ENCODE data around the gene CARMIL1. TPM values are rescaled to one million over a fixed set of nuclear protein-coding genes. Genes with fewer than 3 reads are reported as not detected.

The CARMIL1 gene
- polyA plus RNA-seq, 1 of the 3 experiments (the other 2 are of a cell fraction) = 1.7 TPM

GRCh38 chr6:25487012-25487411, 207.8 kb downstream of the CARMIL1 start:
- POLR2A ChIA-PET = interaction anchor here (2.2 kb wide), 1 partner anchor 208 kb away, joined by 7 read pairs; the partner anchor contains the start of gene CARMIL1
- no peak overlapping the region for H3K4me3 ChIP-seq (ENCODE audit: low read depth in 2 of 2, low read length in 1 of 2)
- TF ChIP-seq CTCF (IDR thresholded peaks at IDR 0.05) = no peak
- TF ChIP-seq REST (IDR thresholded peaks at IDR 0.05; ENCODE audit: low read depth, low read length) = no peak
- no peak for TF ChIP-seq RXRA (IDR thresholded peaks at IDR 0.05; ENCODE audit: borderline replicate concordance, low read depth)
- TF ChIP-seq RAD21 (IDR thresholded peaks at IDR 0.05; ENCODE audit: low read length) = no peak
- TF ChIP-seq USF1 (IDR thresholded peaks at IDR 0.05; ENCODE audit: borderline replicate concordance, low read depth) = no peak
- TF ChIP-seq GATA2 (CRISPR knock-in tag; IDR thresholded peaks at IDR 0.05) = no peak
- TF ChIP-seq EZH2phosphoT487 (IDR thresholded peaks at IDR 0.05; ENCODE audit: borderline replicate concordance, low read depth) = no peak
- TF ChIP-seq RFX5 (IDR thresholded peaks at IDR 0.05; ENCODE audit: low read length) = no peak
- no peak for TF ChIP-seq USF2 (IDR thresholded peaks at IDR 0.05; ENCODE audit: borderline replicate concordance, low read depth, low read length)
- TF ChIP-seq TEAD4 (IDR thresholded peaks at IDR 0.05; ENCODE audit: borderline replicate concordance, insufficient read depth) = no peak
- TF ChIP-seq TCF12 (IDR thresholded peaks at IDR 0.05) = no peak
- no peak for TF ChIP-seq FOSL2 (IDR thresholded peaks at IDR 0.05; ENCODE audit: borderline replicate concordance, low read depth)
- TF ChIP-seq TAF1 (IDR thresholded peaks at IDR 0.05; ENCODE audit: borderline replicate concordance, low read depth, low read length) = no peak
- TF ChIP-seq NRF1 (IDR thresholded peaks at IDR 0.05; ENCODE audit: low read depth, low read length) = no peak
- no peak for TF ChIP-seq ELF1 (IDR thresholded peaks at IDR 0.05)
- TF ChIP-seq YY1 (IDR thresholded peaks at IDR 0.05; ENCODE audit: low read depth) = no peak
- no peak for TF ChIP-seq GABPA (IDR thresholded peaks at IDR 0.05; ENCODE audit: low read depth)
- TF ChIP-seq CHD2 (IDR thresholded peaks at IDR 0.05; ENCODE audit: low read length, partially characterized antibody) = no peak
- H2AFZ ChIP-seq (ENCODE audit: low read depth) = no peak overlapping the region
- H3K27me3 ChIP-seq (ENCODE audit: insufficient read depth) = no peaks in the 10 kb centered on the region
- no peaks in the 10 kb centered on the region for H3K9me2 ChIP-seq
- no peak for DNase-seq
- CTCF ChIA-PET = interaction anchor here (1.2 to 8.6 kb wide), 5 partner anchors 9 to 264 kb away, joined by 3 to 151 read pairs (median 7); partner anchors contain the start of gene CARMIL1
- H3K4me1 ChIP-seq (ENCODE audit: control insufficient read depth in 1 of 2, insufficient read depth in 2 of 2, low read depth in 1 of 2, low read length in 1 of 2) = peaks cover 0 to 11% of the 10 kb centered on the region in 2 experiments; a peak in 2 of 4 replicates
- peak overlapping the region in 1 of 2 experiments; percentile 45; a peak in 1 of 4 replicates for H3K27ac ChIP-seq (ENCODE audit: low read depth in 2 of 2, low read length in 1 of 2)
- H3K79me2 ChIP-seq (ENCODE audit: insufficient read depth) = no peaks in the 10 kb centered on the region
- 91% methylated on average over 5 of the region's 5 CpGs for WGBS (ENCODE audit: low lambda C conversion rate)
- no peaks in the 10 kb centered on the region for H4K20me1 ChIP-seq (ENCODE audit: insufficient read depth)
- no peaks in the 10 kb centered on the region for H3F3A ChIP-seq (replicated peaks; ENCODE audit: insufficient read depth)
- no peak overlapping the region for H3K4me2 ChIP-seq
- H3K9me3 ChIP-seq = no peaks in the 10 kb centered on the region
- no peaks in the 10 kb centered on the region for H3K36me3 ChIP-seq (replicated peaks in 1 of 2; ENCODE audit: control insufficient read depth in 1 of 2, insufficient read depth in 2 of 2, low read length in 1 of 2)
- H3K9ac ChIP-seq = no peak overlapping the region
